Trophoblast cell (in vitro differentiated cells and primary cell): ENCODE data around the gene SLX4IP.

Source experiments
- DNase-seq, 2 donors: peaks; one replicate each; pipeline ENCODE4 v3.0.0-alpha.2; 2016
- H2AFZ ChIP-seq: 2 replicates; pipeline ENCODE4 v1.6.1; 2013; ENCODE audit warnings: low read length, moderate library complexity, mild to moderate bottlenecking; ENCODE audit not compliant: insufficient read depth, poor library complexity
- H2AK5ac ChIP-seq: 2 replicates; pipeline ENCODE4 v1.6.1; 2013; ENCODE audit warnings: mild to moderate bottlenecking, low read length
- H2BK120ac ChIP-seq: 2 replicates; pipeline ENCODE4 v1.6.1; 2013; ENCODE audit warnings: low read length, mild to moderate bottlenecking, moderate library complexity; ENCODE audit not compliant: insufficient read depth, poor library complexity
- H2BK12ac ChIP-seq: 2 replicates; pipeline ENCODE4 v1.6.1; 2013; ENCODE audit warnings: mild to moderate bottlenecking, low read length, moderate library complexity
- H2BK5ac ChIP-seq: 2 replicates; pipeline ENCODE4 v1.6.1; 2013; ENCODE audit warnings: low read length, low read depth, moderate library complexity, mild to moderate bottlenecking; ENCODE audit not compliant: poor library complexity
- H3K14ac ChIP-seq: 2 replicates; pipeline ENCODE4 v1.6.1; 2013; ENCODE audit warnings: mild to moderate bottlenecking, low read length
- H3K18ac ChIP-seq: 2 replicates; pipeline ENCODE4 v1.6.1; 2013; ENCODE audit warnings: mild to moderate bottlenecking, low read length
- H3K23ac ChIP-seq: 2 replicates; pipeline ENCODE4 v1.6.1; 2013; ENCODE audit warnings: low read length
- H3K27ac ChIP-seq: 2 replicates; pipeline ENCODE4 v1.5.1; 2013; ENCODE audit warnings: low read depth, mild to moderate bottlenecking, inconsistent platforms, low read length, moderate library complexity
- H3K27me3 ChIP-seq: 2 replicates; pipeline ENCODE4 v1.6.1; 2013; ENCODE audit warnings: inconsistent platforms, mild to moderate bottlenecking, low read length, moderate library complexity; ENCODE audit not compliant: insufficient read depth
- H3K36me3 ChIP-seq, 2 experiments: 1 replicate in 1 of 2; 2 replicates in 1 of 2; pipeline ENCODE4 v1.6.1; 2013; ENCODE audit warnings: low read length in 2 of 2, mild to moderate bottlenecking in 2 of 2, moderate library complexity in 1 of 2; ENCODE audit not compliant: insufficient read depth in 2 of 2, control insufficient read depth in 1 of 2
- H3K4ac ChIP-seq: 2 replicates; pipeline ENCODE4 v1.6.1; 2013; ENCODE audit warnings: low read depth, mild to moderate bottlenecking, low read length, moderate library complexity
- H3K4me1 ChIP-seq, 2 experiments: 1 replicate in 1 of 2; 2 replicates in 1 of 2; pipeline ENCODE4 v1.6.1; 2013; ENCODE audit warnings: low read length in 2 of 2, mild to moderate bottlenecking in 2 of 2, moderate library complexity in 1 of 2; ENCODE audit not compliant: insufficient read depth in 2 of 2, control insufficient read depth in 1 of 2
- H3K4me2 ChIP-seq: 2 replicates; pipeline ENCODE4 v1.6.1; 2013; ENCODE audit warnings: inconsistent platforms, mild to moderate bottlenecking, low read length, moderate library complexity
- H3K4me3 ChIP-seq: 2 replicates; pipeline ENCODE4 v1.5.1; 2013; ENCODE audit warnings: mild to moderate bottlenecking, low read depth, low read length, inconsistent platforms
- H3K79me1 ChIP-seq: one replicate; pipeline ENCODE4 v1.6.1; 2013; ENCODE audit warnings: low read length
- H3K79me2 ChIP-seq: 2 replicates; pipeline ENCODE4 v1.6.1; 2013; ENCODE audit warnings: low read length, mild to moderate bottlenecking; ENCODE audit not compliant: control insufficient read depth, insufficient read depth, poor library complexity
- H3K9ac ChIP-seq: 2 replicates; pipeline ENCODE4 v1.6.1; 2013; ENCODE audit warnings: mild to moderate bottlenecking, low read length
- H3K9me3 ChIP-seq: 2 replicates; pipeline ENCODE4 v1.6.1; 2013; ENCODE audit warnings: low read depth, mild to moderate bottlenecking, control low read depth, inconsistent platforms, low read length; ENCODE audit not compliant: insufficient read depth
- H4K12ac ChIP-seq: 2 replicates; pipeline ENCODE4 v1.6.1; 2013; ENCODE audit warnings: low read depth, mild to moderate bottlenecking, low read length, moderate library complexity
- H4K8ac ChIP-seq: 2 replicates; pipeline ENCODE4 v1.6.1; 2013; ENCODE audit warnings: low read depth, mild to moderate bottlenecking, low read length, moderate library complexity
- H4K91ac ChIP-seq: one replicate; pipeline ENCODE4 v1.6.1; 2013; ENCODE audit warnings: low read depth, mild to moderate bottlenecking, low read length, moderate library complexity
- WGBS: extraction: QIAGEN DNeasy Blood & Tissue Kit; methylation state at CpG from one replicate; pipeline ENCODE4 v1.1.7; 2013; ENCODE audit warnings: missing lambda C conversion rate; ENCODE audit not compliant: insufficient read length, insufficient coverage; ENCODE audit errors: extremely low coverage; 5-methylcytosine and 5-hydroxymethylcytosine counted together

SLX4IP gene

DNA sequence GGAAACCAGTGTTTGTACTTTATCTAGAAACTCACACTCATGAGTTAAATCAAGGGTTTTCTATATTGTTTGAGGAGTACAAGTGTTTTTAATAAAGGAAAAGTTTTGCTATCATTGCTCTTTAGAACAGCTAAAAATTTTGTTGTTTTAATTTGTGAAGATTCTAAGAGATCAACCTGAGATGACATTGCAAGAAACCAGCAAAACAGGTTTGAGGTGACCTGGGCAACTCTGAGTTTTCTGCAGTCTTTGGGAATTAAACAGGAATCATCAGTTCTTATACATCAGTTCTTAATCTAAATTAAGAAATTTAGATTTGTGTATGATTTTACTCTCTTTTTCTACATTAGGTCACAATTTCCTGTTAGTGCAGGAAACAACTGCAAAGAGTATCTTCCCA is 124.2 kb downstream of the SLX4IP start:
- H4K8ac ChIP-seq, result no peak overlapping the region
- no peak overlapping the region for H3K14ac ChIP-seq
- no peak overlapping the region for H2AK5ac ChIP-seq
- no peak overlapping the region for H3K23ac ChIP-seq
- DNase-seq, result peak in 1 of 2 donors; percentile 66
- H3K79me1 ChIP-seq, result peaks cover 5% of the 10 kb centered on the region
- H3K79me2 ChIP-seq, result no peaks in the 10 kb centered on the region
- no peak overlapping the region for H3K9ac ChIP-seq
- H3K18ac ChIP-seq, result no peak overlapping the region
- peaks cover 5 to 9% of the 10 kb centered on the region in 2 experiments for H3K4me1 ChIP-seq
- no peak overlapping the region for H2AFZ ChIP-seq
- no peak overlapping the region for H4K12ac ChIP-seq
- no peak overlapping the region for H2BK5ac ChIP-seq
- H3K27me3 ChIP-seq, result no peaks in the 10 kb centered on the region
- peak overlapping the region; percentile 23 for H3K4me2 ChIP-seq
- peak overlapping the region; percentile 72 for H3K27ac ChIP-seq
- peaks cover 3% of the 10 kb centered on the region for H3K9me3 ChIP-seq
- H2BK12ac ChIP-seq, result no peak overlapping the region
- H2BK120ac ChIP-seq, result no peak overlapping the region
- no peak overlapping the region for H3K4me3 ChIP-seq
- H3K4ac ChIP-seq, result no peak overlapping the region
- H3K36me3 ChIP-seq, result no peaks in the 10 kb centered on the region
- H4K91ac ChIP-seq, result no peak overlapping the region

DNA sequence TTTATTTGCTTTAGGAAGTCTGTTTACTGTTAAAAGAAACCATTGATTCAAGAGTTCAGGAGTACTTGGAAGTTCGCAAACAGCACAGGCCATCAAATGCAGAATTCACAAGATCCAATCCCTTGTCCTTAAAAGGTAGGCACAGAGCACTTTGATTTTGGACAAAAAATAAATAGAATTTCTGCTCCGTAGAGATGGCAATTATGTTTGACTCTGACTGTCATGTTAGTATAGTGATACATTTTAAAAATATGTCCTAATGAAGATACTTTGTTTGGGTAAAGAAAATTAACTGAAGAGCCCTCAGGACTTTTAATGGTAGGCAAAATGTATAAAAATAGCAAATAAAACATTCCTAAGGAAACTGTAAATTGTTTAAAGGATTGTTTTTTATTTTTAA is 125.6 kb downstream of the SLX4IP start:
- Histone ChIP-seq H3K9ac (no peak overlapping the region), H3K27me3 (no peaks in the 10 kb centered on the region), H3K9me3 (peaks cover 3% of the 10 kb centered on the region), H2BK120ac (no peak overlapping the region), H2BK5ac (no peak overlapping the region), H2AK5ac (no peak overlapping the region), H2AFZ (no peak overlapping the region), H3K23ac (no peak overlapping the region), H3K4me2 (no peak overlapping the region), H3K79me1 (peaks cover 8% of the 10 kb centered on the region), H3K14ac (no peak overlapping the region), H3K36me3 (no peaks in the 10 kb centered on the region), H4K91ac (no peak overlapping the region), H3K4ac (no peak overlapping the region), H3K27ac (no peak overlapping the region), H3K4me1 (peaks cover 8 to 11% of the 10 kb centered on the region in 2 experiments), H3K18ac (no peak overlapping the region), H3K79me2 (no peaks in the 10 kb centered on the region), H4K8ac (no peak overlapping the region), H4K12ac (no peak overlapping the region), H3K4me3 (no peak overlapping the region), H2BK12ac (no peak overlapping the region)
- no peak for DNase-seq
- no CpG with 5 or more reads among the region's 2 CpGs for WGBS

DNA sequence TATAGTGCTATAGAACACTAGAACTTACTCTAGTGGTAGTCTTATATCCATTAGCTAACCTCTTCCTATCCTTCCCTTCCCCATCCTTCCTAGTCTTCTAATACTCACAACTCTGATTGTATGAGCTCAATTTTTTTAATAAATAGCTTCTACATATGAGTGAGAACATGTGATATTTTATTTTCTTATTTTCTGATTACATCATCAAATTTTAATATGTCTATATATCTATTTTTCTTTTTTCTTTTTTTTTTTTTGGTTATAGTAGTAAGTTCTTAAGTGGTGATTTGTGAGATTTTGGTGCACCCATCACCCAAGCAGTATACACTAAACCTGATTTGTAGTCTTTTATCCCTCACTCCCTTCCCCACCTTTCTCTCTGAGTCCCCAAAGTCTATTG is 126.2 kb downstream of the SLX4IP start:
- no peak overlapping the region for H3K18ac ChIP-seq
- no peak for DNase-seq

DNA sequence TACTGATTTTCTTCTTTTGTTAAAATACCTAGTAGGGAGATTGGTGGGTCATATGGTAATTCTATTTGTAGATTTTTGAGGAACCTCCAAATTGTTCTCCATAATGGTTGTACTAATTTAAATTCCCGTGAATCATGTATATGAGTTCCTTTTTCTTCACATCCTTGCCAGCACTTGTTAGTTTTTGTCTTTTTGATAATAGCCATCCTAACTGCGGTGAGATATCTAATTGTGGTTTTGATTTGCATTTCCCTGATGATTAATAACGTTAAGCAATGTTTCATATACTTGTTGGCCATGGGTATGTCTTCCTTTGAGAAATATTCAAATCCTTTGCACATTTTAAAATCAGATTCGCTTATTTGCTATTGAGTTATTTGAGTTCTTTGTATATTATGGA is 127.8 kb downstream of the SLX4IP start:
- Histone ChIP-seq H4K8ac (no peak overlapping the region), H3K4me1 (peaks cover 5 to 6% of the 10 kb centered on the region in 2 experiments), H2AFZ (no peak overlapping the region), H4K91ac (no peak overlapping the region), H3K36me3 (no peaks in the 10 kb centered on the region), H3K14ac (no peak overlapping the region), H3K27me3 (no peaks in the 10 kb centered on the region), H3K9ac (no peak overlapping the region), H2BK12ac (no peak overlapping the region), H3K4ac (no peak overlapping the region), H2BK5ac (no peak overlapping the region), H3K79me2 (no peaks in the 10 kb centered on the region), H4K12ac (no peak overlapping the region), H3K18ac (no peak overlapping the region), H2BK120ac (no peak overlapping the region), H2AK5ac (no peak overlapping the region), H3K79me1 (peaks cover 3% of the 10 kb centered on the region), H3K4me2 (no peak overlapping the region), H3K4me3 (no peak overlapping the region), H3K27ac (no peak overlapping the region), H3K23ac (no peak overlapping the region), H3K9me3 (peaks cover 3% of the 10 kb centered on the region)
- no CpG with 5 or more reads among the region's 4 CpGs for WGBS
- no peak for DNase-seq

More for the DNA sequence above, 126.2 kb downstream of the SLX4IP start:
- Histone ChIP-seq H2AK5ac (no peak overlapping the region), H4K12ac (no peak overlapping the region), H3K4ac (no peak overlapping the region), H3K9ac (no peak overlapping the region), H3K79me2 (no peaks in the 10 kb centered on the region), H4K8ac (no peak overlapping the region), H3K23ac (no peak overlapping the region), H3K14ac (no peak overlapping the region), H2BK12ac (no peak overlapping the region), H2BK120ac (no peak overlapping the region), H3K27ac (no peak overlapping the region), H2AFZ (no peak overlapping the region), H3K79me1 (peaks cover 8% of the 10 kb centered on the region), H4K91ac (no peak overlapping the region), H3K27me3 (no peaks in the 10 kb centered on the region), H3K9me3 (peaks cover 3% of the 10 kb centered on the region), H3K4me3 (no peak overlapping the region), H3K36me3 (no peaks in the 10 kb centered on the region), H3K4me1 (peaks cover 8 to 10% of the 10 kb centered on the region in 2 experiments), H2BK5ac (no peak overlapping the region), H3K4me2 (no peak overlapping the region)
